CD14-positive monocyte (primary cell): Measurements from ENCODE around the gene RIPOR1. TPM values are rescaled to one million over a fixed set of nuclear protein-coding genes. Genes with fewer than 3 reads are reported as not detected.
A peak's percentile ranks its signal among the peaks of the same experiment; 100 is the strongest.

Experiments
- DNase-seq, 3 donors: peaks; one replicate each; pipeline ENCODE4 v3.0.0-alpha.2; 2011 to 2022
- H2AFZ ChIP-seq: 2 replicates; pipeline ENCODE4 v1.6.0; 2012; ENCODE audit warnings: mild to moderate bottlenecking, low read depth, low read length, inconsistent platforms; ENCODE audit not compliant: insufficient read depth, poor library complexity, severe bottlenecking
- H3K27ac ChIP-seq, 2 donors: 1 replicate in 1 of 2; 2 replicates in 1 of 2; pipeline ENCODE4 v1.5.1; 2012 to 2013; ENCODE audit warnings: low read length in 2 of 2, control low read depth in 1 of 2, inconsistent platforms in 1 of 2, low read depth in 1 of 2, mild to moderate bottlenecking in 1 of 2
- H3K27me3 ChIP-seq, 2 donors: one replicate each; pipeline versions ENCODE4 v1.6.0 to v1.6.1; 2011 to 2013; ENCODE audit warnings: low read length in 2 of 2; ENCODE audit not compliant: control insufficient read depth in 2 of 2, insufficient read depth in 2 of 2
- H3K36me3 ChIP-seq, 2 donors: replicated peaks in 1 of 2; 1 replicate in 1 of 2; 2 replicates in 1 of 2; pipeline versions ENCODE4 v1.5.1 to v1.6.1; 2012 to 2013; ENCODE audit warnings: low read length in 2 of 2, control low read depth in 1 of 2, inconsistent platforms in 1 of 2, mild to moderate bottlenecking in 1 of 2; ENCODE audit not compliant: insufficient read depth in 2 of 2, control insufficient read depth in 1 of 2
- H3K4me1 ChIP-seq, 2 donors: 1 replicate in 1 of 2; 2 replicates in 1 of 2; pipeline versions ENCODE4 v1.5.1 to v1.6.1; 2012 to 2013; ENCODE audit warnings: low read length in 2 of 2, control low read depth in 1 of 2, inconsistent platforms in 1 of 2, mild to moderate bottlenecking in 1 of 2, moderate library complexity in 1 of 2; ENCODE audit not compliant: insufficient read depth in 2 of 2, control insufficient read depth in 1 of 2
- H3K4me2 ChIP-seq: replicated peaks from 2 replicates; pipeline ENCODE3; 2012; ENCODE audit warnings: low read length, moderate library complexity, mild to moderate bottlenecking; ENCODE audit not compliant: poor library complexity, severe bottlenecking; ENCODE audit errors: extremely low read depth
- H3K4me3 ChIP-seq, 3 experiments: fragments of 200-600 bp in 1 of 3; sonication (generic) in 1 of 3; replicated peaks in 1 of 3; 1 replicate in 2 of 3; 2 replicates in 1 of 3; pipeline ENCODE4 v1.5.1; 2011 to 2013; ENCODE audit warnings: low read length in 3 of 3, mild to moderate bottlenecking in 3 of 3, control low read depth in 2 of 3, low read depth in 2 of 3, inconsistent platforms in 1 of 3, moderate library complexity in 1 of 3
- H3K79me2 ChIP-seq: 2 replicates; pipeline ENCODE4 v1.6.0; 2012; ENCODE audit warnings: mild to moderate bottlenecking, control low read depth, inconsistent platforms, low read length, moderate library complexity; ENCODE audit not compliant: insufficient read depth
- H3K9ac ChIP-seq: 2 replicates; pipeline ENCODE4 v1.6.0; 2017; ENCODE audit warnings: low read length, mild to moderate bottlenecking; ENCODE audit not compliant: insufficient read depth, poor library complexity, severe bottlenecking
- H3K9me3 ChIP-seq, 2 donors: replicated peaks in 1 of 2; 1 replicate in 1 of 2; 2 replicates in 1 of 2; pipeline versions ENCODE4 v1.5.1 to v1.6.1; 2012 to 2013; ENCODE audit warnings: low read length in 2 of 2, control low read depth in 1 of 2; ENCODE audit not compliant: control insufficient read depth in 1 of 2, insufficient read depth in 1 of 2
- H4K20me1 ChIP-seq: 2 replicates; pipeline ENCODE4 v1.6.0; 2012; ENCODE audit warnings: mild to moderate bottlenecking, low read length, control low read depth, moderate library complexity; ENCODE audit not compliant: insufficient read depth
- H3K27ac Mint-ChIP-seq, 7 donors: one replicate each; pipeline ENCODE4 v1.8.0; 2020; ENCODE audit warnings: mild to moderate bottlenecking in 7 of 7, mixed read lengths in 7 of 7, moderate library complexity in 6 of 7, inconsistent platforms in 2 of 7
- H3K27me3 Mint-ChIP-seq, 3 donors: one replicate each; pipeline ENCODE4 v1.8.0; 2021 to 2022; ENCODE audit warnings: low read depth in 3 of 3, mild to moderate bottlenecking in 3 of 3, mixed read lengths in 3 of 3, moderate library complexity in 3 of 3, inconsistent platforms in 1 of 3
- H3K36me3 Mint-ChIP-seq, 2 donors: one replicate each; pipeline ENCODE4 v1.8.0; 2020; ENCODE audit warnings: mixed read lengths in 2 of 2, inconsistent platforms in 1 of 2, mild to moderate bottlenecking in 1 of 2
- H3K4me1 Mint-ChIP-seq: one replicate; pipeline ENCODE4 v1.8.0; 2020; ENCODE audit warnings: mild to moderate bottlenecking, mixed read lengths
- H3K4me3 Mint-ChIP-seq, 2 donors: one replicate each; pipeline ENCODE4 v1.8.0; 2020; ENCODE audit warnings: mild to moderate bottlenecking in 2 of 2, mixed read lengths in 2 of 2, moderate library complexity in 1 of 2
- H3K9me3 Mint-ChIP-seq, 7 donors: one replicate each; pipeline ENCODE4 v1.8.0; 2020 to 2022; ENCODE audit warnings: mixed read lengths in 7 of 7, mild to moderate bottlenecking in 6 of 7, moderate library complexity in 6 of 7, inconsistent platforms in 2 of 7
- WGBS: methylation state at CpG from one replicate; pipeline ENCODE4 v1.1.5; 2013; ENCODE audit warnings: missing lambda C conversion rate; ENCODE audit not compliant: insufficient coverage; 5-methylcytosine and 5-hydroxymethylcytosine counted together
- intact Hi-C, 2 donors: fragments of 100-400 bp; cut with micrococcal nuclease; formaldehyde crosslinking; loops; one replicate each; pipeline versions ENCODE4 v1.15.0 to v1.15.1; 2023
- polyA plus RNA-seq, 3 donors: library from polyadenylated mRNA; depleted of rRNA in 1 of 3; unstranded in 2 of 3; stranded (reverse) in 1 of 3; fragments of 300-500 nt in 2 of 3; fragments of >200 nt in 1 of 3; fragmentation: Illumina TruSeq in 2 of 3; gene quantifications; 1 replicate in 2 of 3; 2 replicates in 1 of 3; pipeline ENCODE4 v1.2.3, GENCODE V29; 2012 to 2021
- TF ChIP-seq, protein P1 (sequence below): fragments of 200-600 bp; IDR thresholded peaks from one replicate; pipeline ENCODE4 v1.8.0; 2022; ENCODE audit warnings: antibody characterized with exemption, mild to moderate bottlenecking

The RIPOR1 gene
- polyA plus RNA-seq, 3 donors: 8.6 to 115 (median 17.5) TPM

DNA sequence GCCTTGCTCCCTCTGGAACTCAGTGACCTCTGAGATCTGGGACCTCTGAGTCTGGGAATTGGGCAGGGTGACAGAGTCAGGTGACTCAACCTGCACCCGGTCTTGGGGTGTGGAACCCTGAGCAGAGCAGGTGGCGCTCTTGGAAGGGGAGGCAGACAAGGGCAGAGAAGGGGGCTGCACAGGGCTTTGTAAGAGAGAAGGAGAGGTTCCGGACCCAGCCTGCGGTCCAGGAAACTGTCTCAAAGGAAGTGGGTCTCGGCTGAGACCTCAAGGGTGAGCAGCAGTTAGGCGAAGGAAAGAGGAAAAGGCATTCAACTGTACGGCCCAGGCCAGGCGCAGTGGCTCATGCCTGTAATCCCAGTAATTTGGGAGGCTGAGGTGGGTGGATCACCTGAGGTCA, 10.0 kb upstream of the RIPOR1 start:
- peak in 1 of 3 donors; percentile 8 for DNase-seq
- Histone ChIP-seq H3K36me3 (no peaks in the 10 kb centered on the region), H3K27me3 (no peaks in the 10 kb centered on the region), H3K4me1 (peaks cover 54 to 57% of the 10 kb centered on the region in 2 donors), H3K4me2 (no peak overlapping the region), H3K9me3 (no peaks in the 10 kb centered on the region), H3K9ac (no peak overlapping the region), H3K27ac (no peak overlapping the region), H4K20me1 (no peaks in the 10 kb centered on the region), H3K4me3 (no peak overlapping the region), H3K79me2 (no peaks in the 10 kb centered on the region), H2AFZ (no peak overlapping the region)
- intact Hi-C loops: loop anchor here in 1 of 2 donors (5.0 kb wide), 1 partner anchor 36 kb away; the partner anchor contains the start of genes AGRP and ATP6V0D1
- peaks cover 0 to 3% (median 0%) of the 10 kb centered on the region in 7 donors for H3K9me3 Mint-ChIP-seq
- peaks cover 50% of the 10 kb centered on the region for H3K4me1 Mint-ChIP-seq
- H3K27me3 Mint-ChIP-seq: peaks cover 0 to 5% (median 2%) of the 10 kb centered on the region in 3 donors
- TF ChIP-seq, protein P1, sequence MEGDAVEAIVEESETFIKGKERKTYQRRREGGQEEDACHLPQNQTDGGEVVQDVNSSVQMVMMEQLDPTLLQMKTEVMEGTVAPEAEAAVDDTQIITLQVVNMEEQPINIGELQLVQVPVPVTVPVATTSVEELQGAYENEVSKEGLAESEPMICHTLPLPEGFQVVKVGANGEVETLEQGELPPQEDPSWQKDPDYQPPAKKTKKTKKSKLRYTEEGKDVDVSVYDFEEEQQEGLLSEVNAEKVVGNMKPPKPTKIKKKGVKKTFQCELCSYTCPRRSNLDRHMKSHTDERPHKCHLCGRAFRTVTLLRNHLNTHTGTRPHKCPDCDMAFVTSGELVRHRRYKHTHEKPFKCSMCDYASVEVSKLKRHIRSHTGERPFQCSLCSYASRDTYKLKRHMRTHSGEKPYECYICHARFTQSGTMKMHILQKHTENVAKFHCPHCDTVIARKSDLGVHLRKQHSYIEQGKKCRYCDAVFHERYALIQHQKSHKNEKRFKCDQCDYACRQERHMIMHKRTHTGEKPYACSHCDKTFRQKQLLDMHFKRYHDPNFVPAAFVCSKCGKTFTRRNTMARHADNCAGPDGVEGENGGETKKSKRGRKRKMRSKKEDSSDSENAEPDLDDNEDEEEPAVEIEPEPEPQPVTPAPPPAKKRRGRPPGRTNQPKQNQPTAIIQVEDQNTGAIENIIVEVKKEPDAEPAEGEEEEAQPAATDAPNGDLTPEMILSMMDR: no peak
- peaks cover 0 to 3% of the 10 kb centered on the region in 2 donors for H3K36me3 Mint-ChIP-seq
- H3K4me3 Mint-ChIP-seq: no peak overlapping the region
- 12% methylated on average over 8 of the region's 8 CpGs for WGBS
- H3K27ac Mint-ChIP-seq: peak overlapping the region in 1 of 7 donors; percentile 32

DNA sequence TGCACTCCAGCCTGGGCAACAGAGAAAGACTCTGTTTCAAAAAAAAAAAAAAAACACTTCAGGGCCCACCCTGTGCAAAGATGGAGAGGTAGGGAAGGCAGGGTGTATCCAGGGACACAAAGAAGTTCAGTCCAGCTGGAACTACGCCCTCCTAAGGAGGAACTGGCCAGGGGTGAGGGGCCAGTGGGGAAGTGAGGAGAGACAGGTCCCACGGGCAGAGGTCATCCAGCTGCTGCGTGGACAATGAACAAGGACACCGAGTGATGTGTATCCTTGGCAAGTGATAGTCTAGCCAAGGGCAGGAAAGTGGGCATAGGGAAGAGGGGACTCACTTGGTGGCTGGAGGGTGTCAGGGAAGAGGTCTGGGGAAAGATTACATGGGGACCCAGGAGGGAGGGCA, 9.4 kb upstream of the RIPOR1 start:
- H3K9me3 Mint-ChIP-seq: peaks cover 0 to 2% (median 0%) of the 10 kb centered on the region in 7 donors
- Histone ChIP-seq H3K4me2 (no peak overlapping the region), H2AFZ (no peak overlapping the region), H4K20me1 (no peaks in the 10 kb centered on the region), H3K4me1 (peaks cover 50 to 54% of the 10 kb centered on the region in 2 donors), H3K27me3 (no peaks in the 10 kb centered on the region), H3K4me3 (no peak overlapping the region), H3K27ac (no peak overlapping the region), H3K9ac (no peak overlapping the region), H3K79me2 (no peaks in the 10 kb centered on the region), H3K9me3 (no peaks in the 10 kb centered on the region), H3K36me3 (no peaks in the 10 kb centered on the region)
- peak overlapping the region in 1 of 2 donors; percentile 35 for H3K4me3 Mint-ChIP-seq
- peaks cover 0 to 6% (median 2%) of the 10 kb centered on the region in 3 donors for H3K27me3 Mint-ChIP-seq
- H3K27ac Mint-ChIP-seq: peak overlapping the region in 2 of 7 donors; percentile 14 to 70
- peaks cover 0 to 3% of the 10 kb centered on the region in 2 donors for H3K36me3 Mint-ChIP-seq
- TF ChIP-seq, protein P1: no peak
- DNase-seq: peak in 1 of 3 donors; percentile 36
- H3K4me1 Mint-ChIP-seq: peaks cover 50% of the 10 kb centered on the region
- WGBS: 43% methylated on average over 4 of the region's 4 CpGs
- intact Hi-C loops: loop anchor here in 1 of 2 donors (5.0 kb wide), 1 partner anchor 37 kb away; the partner anchor contains the start of genes AGRP and ATP6V0D1
